ENCODE measurements around the gene CTXND1.

GRCh38 chr15:80179025-80179759 lies 72.8 kb downstream of the CTXND1 start:
- TF ChIP-seq EZH2 (IDR thresholded peaks at IDR 0.05; ENCODE audit: low read length, missing control alignments) = no peak
- TF ChIP-seq CTCF (conservative IDR thresholded peaks at IDR 0.05 in 1 of 2, IDR thresholded peaks at IDR 0.05 in 1 of 2; ENCODE audit: low read depth in 1 of 2, low read length in 2 of 2) = no peak

Data from fibroblast of lung (primary cell).